ENCODE data around the gene WDR1.

WDR1 gene

DNA sequence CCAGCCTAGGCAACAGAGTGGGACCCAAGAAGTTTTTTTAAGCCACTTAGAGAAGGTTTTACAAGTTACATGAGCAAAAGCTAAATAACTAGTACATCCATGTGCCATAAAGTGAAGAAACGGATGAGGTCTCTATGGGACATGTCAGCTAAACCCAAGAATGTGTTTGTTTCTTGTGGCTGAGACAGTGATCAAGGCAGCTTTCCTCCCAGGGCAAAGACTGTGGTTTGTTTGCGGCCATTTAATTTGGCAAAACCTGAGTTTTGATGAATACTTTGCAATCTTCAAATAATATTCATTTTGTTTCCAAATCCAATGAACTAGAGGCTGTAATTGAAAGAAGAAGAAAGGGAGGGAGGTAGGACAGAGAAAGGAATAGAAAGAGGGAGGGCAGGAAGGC is 50.4 kb downstream of the WDR1 start:
- no peak for DNase-seq

DNA sequence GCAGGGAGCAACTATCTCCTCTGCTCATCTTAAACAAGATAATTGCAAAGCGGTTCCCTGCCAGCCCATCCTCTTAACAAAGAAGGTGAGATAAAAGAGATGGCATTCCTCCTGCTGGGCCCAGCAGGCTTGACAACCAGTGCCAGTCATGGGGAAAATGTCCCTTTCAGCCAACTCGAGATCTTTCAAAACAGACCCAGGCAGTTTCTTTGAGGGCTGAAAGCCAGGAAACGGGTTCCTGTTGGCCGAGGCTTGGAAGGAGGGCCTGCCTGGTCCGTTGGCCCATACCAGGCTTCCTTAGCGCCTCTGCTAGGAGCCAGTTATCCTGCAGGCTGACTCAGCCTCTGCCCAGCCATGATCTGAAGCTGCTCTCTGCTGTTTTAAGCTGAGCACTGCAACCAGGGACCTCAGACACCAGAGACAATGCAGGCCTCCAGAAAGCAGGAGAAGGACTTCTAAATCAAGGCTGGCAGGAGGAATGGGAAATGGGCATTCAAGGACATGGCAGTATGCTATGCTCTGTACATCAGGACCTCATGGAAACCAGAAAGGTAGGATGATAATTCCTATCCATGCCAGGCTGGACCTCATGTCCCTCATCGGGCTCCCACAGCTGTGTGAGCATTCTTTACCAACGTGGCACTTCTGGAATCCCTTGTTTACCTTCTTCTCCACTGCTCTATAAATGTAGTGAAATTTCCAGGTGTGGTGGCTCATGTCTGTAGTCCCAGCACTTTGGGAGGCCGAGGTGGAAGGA is 52.9 kb downstream of the WDR1 start:
- no peak for DNase-seq

DNA sequence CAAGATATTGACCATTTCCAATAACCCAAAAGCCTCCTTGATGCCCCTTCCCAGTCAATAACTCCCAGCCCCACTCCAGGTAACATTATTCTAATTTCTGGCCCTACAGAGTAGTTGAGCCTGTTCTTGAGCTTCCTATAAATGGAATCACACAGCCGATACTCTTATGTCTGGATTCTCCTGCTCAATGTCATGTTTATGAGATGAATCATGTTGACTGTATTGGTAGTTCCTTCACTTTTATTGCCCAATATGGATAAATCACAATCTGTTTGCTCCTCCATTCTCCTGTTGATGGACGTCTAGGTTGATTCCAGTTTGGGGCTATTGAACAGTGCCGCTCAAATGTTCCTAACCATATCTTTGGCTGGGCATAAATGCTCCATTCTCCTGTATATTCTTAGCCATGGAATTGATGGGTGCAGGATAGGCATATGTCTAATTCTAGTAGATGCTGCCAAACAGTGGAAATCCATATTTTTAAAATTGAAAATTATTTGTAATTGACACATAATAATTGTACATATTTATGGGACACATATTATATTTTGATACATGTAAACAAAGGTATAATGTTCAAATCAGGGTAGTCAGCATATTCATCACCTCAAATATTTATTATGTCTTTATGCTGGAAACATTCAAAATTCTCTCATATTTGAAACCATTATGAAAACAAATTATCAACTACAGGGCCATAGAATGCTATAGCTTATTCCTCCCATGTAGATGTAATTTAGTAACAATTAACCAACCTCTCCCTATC is 54.8 kb downstream of the WDR1 start:
- no peak for DNase-seq

DNA sequence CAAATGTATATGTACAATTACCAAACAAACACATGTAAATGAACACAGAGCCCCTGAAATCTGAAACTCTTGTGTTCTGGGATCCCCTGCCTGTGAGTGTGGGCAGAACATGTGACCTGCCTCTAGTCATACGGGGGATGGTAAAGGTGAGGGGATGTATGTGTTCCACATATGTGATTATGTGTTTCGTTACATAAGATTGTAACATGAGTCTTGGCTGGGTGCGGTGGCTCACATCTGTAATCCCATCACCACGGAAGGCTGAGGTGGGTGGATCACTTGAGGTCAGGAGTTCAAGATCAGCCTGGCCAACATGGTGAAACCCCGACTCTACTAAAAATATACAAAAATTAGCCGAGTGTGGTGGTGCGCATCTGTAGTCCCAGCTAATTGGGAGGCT is 58.2 kb downstream of the WDR1 start:
- no peak for DNase-seq

DNA sequence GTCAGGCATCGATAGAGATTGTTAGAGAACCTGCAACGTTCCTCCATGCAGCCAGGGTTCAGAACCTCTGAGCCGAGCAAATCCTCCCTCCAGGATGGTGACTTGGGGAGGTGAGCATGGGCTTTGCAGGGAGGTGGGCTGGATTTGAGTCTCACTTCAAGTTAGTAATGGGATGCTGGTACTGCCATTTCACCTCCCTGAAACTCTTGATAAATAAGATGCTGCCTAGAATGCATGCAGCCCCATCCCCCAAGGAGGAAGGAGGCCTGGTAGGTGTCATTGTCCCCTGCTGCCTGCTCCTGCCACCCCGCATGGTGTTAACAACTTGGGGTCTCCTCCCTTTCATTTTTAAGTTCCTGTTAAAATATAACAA is 59.6 kb downstream of the WDR1 start:
- DNase-seq: no peak

DNA sequence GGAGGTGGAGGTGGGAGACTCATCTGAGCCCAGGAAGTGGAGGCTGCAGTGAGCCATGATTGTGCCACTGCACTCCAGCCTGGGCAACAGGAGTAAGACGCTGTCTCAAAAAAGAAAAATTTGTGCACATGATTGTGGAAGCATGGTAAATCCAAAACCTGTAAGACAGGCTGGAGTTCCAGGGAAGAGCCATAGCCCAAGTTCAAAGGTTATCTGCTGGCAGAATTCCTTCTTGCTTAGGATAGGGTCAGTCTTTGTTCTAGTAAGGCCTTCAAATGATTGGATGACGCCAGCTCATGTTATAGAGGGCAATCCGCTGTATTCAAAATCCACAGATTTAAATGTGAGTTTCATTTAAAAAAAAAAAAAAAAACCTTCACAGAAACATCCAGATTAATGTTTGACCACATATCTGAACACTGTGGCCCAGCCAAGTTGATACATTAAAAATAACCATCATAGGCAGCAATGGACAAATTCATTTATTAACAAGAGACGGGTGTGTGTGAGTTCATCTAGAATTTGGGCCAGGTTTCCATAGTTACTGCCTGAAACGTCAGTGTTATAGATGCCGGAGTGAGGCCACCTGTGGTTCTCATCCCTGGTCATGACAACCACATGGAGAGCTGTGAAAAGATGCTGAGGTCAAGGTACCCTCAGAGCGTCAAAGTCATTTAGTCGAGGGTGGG is 60.1 kb downstream of the WDR1 start:
- no peak for DNase-seq

DNA sequence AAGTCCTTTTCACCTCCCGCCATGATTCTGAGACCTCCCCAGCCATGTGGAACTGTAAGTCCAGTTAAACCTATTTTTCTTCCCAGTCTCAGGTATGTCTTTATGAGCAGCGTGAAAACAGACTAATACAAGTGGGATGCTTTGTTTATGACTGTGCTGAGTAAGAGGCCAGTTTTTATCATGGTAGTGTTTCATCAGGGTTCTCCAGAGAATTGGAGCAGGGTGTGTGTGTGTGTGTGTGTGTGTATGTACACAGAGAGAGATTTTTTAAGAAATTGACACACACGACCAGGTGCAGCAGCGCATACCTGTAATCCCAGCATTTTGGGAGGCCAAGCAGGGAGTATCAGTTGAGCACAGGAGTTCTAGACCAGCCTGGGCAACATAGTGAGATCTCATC is 60.7 kb downstream of the WDR1 start:
- DNase-seq: no peak

DNA sequence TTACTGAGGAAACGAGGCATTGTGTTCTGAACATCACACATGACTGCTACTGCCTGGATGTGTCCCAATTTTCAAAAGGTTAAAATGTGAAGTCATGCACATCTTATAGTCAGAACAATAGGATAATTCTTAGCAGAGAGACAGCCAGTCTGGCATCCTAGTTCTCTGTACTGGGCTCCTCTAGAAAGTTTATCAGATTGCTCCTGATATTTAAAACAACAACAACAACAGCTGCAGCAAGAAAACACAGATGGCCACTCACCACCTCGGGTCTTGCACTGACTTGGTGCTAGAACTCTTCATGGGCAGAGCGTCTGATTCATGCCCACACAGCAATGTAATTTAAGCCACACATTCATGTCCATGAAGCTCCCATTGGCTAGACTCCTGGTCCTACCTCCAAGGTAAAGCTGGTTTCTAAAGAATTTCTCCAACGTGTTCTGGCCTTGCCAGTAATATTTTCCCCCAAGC is 62.0 kb downstream of the WDR1 start:
- DNase-seq: no peak

DNA sequence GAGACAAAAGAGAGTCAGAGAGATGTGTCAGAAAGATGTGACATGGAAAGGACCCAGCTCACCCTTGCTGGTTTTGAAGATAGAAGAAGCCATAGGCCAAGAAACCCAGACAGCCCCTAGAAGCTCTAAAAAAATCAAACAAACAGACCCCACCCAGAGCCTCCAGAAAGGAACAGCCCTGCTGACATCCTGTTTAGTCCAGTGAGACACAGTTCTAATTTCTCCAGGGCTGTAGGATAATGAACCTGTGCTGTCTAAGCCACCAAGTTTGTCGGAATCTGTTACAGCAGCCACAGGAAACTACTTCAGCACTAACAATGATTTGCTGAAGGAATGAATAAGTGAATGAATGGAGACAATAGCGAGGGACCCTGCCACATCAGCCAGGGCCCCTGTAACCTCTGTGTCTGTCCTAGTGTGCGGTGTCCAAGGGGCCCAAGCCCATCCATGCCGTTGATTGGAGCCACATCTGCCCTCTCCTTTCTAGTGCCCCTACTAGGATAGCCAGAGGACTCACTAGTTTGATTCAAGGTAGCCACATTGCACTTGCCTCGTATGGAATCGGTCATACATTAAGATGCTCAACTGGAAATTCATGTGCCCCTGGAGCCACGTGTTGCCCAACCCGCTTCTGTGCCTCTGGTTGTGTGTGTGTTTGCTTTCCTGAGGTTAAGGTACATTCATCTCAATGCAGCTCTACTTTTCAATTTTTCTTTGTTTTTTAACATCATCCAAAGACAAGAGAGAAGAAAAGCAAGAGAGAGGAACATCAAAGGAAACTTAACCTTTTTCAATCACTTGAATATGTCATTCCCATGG is 62.8 kb downstream of the WDR1 start:
- no peak for DNase-seq

DNA sequence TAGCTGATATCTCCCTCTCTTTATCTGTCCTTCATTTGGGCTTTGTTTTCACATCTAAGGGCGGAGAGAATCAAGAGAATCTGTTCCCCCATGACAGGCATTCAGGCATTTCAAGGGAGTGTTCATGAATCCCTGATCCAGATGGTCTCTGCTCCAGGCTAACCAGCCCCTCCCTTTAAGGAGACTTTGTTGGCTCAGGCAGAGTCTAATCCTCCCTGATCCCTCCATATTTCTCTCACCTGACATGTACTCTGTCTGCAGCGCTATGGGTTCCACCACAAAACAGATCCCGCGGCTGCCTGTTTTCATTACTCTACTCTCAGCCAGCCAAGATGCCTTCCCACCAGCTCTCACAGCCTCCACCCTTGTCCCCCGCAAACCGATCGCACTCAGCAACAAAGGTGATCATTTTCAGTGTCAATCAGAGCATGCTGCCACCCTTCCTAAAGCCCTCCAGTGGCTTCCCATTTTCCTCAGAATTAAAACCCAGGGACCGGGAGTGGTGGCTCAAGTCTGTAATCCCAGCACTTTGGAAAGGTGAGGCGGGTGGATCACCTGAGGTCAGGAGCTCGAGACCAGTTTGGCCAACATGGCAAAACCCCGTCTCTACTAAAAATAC is 65.0 kb downstream of the WDR1 start:
- DNase-seq: no peak

DNA sequence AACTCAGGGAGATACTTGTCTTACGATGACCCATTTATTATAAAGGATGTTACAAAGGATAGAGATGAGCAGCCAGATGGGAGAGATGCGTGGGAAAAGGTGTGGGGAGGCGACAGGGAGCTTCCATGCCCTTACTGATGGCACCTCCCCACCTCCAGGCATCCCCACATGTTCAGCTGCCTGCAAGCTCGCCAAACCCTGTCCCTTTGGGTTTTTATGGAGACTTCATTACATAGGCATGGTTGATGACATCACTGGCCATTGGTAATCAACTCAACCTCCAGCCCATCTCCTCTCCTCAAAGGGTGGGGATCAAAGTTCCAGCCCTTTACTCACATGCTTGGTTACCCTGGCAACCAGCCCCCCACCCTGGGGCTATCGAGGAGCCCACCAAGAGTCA is 65.9 kb downstream of the WDR1 start:
- no peak for DNase-seq

DNA sequence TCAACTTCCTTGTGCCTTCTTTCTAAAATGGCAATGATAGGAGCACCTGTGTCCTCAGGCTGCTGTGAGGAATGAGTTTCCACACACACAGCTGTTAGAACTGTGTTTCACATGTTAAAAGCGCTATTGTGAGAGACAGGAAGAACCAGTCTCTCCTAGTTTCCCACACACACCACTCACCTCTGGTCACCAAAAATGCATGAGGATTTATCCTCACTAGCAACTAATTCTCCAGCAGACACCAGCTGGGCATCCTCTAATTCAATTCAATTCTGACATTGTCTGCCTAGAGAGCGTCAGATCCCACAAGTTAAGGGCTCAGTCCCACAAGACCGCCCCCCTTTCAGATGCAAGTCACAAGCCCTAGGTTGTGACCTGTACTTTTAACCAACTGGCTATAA is 66.3 kb downstream of the WDR1 start:
- no peak for DNase-seq

DNA sequence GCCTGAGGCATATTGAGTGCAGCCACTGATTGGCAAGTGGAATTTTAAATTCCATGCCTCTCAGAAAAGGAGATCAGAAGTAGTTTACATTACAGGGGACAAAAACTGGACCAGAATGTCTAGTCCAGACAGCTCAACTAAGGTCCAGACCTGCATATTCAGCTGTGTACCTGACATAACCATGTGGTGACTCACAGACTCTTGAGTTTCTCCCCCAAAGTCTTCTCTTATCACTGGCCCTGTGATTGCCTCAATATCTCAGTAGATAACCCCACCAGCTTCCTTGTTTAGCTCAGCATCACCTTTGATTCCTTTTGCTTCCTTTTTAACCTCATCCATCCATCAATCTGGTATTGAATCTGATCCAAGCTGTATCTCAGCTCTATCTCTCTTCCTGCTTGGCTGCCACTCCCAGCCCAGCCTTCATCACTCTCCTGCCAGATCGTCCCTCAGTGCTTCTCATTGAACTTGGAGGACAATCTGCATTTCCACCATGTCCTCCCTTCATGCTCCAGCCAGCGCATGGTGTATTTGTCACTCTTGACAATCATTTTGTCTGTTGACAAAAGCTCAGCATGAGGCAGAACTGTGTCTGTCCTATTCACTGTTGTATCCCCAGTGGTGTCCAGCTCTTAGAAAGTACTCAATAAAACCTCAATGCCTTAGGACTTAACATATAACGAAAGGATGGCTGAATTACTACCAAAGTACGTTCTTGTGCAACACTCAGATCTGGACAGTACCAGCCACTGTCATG is 67.5 kb downstream of the WDR1 start:
- DNase-seq: no peak

DNA sequence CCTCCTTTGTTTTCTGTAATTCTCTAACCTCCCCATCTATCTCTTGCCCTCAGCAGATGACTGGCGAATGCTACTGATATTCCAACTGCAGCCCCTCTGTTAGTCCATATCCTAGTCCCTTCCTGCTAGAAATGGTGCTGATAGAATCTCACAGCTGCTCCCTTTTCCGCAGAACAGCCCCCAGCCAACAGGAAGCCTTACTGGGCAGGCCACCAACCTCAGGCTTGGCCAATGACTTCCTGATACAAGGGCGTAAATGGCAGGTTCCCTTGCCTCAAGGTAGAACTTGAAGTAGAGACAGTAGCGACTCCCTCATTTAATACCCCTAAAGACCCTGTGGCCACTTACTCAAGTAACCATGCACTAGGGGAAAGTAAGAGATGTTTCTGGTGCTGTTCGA is 68.6 kb downstream of the WDR1 start:
- DNase-seq: no peak

DNA sequence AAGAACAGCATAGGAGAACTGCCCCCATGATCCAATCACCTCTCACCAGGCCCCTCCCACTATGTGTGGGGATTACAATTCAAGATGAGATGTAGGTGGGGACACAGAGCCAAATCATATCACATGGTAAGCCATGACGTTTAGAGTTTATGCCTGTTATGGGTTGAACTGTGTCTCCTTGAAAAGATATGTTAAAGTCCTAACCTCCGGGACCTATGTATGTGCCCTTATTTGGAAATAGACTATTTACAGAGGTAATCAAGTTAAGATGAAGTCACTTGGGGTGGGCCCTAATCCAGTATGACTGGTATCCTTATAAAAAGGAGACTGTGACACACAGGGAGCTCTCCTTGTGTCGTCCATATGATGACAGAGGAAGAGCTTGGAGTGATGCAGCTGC is 70.1 kb downstream of the WDR1 start:
- no peak for DNase-seq

DNA sequence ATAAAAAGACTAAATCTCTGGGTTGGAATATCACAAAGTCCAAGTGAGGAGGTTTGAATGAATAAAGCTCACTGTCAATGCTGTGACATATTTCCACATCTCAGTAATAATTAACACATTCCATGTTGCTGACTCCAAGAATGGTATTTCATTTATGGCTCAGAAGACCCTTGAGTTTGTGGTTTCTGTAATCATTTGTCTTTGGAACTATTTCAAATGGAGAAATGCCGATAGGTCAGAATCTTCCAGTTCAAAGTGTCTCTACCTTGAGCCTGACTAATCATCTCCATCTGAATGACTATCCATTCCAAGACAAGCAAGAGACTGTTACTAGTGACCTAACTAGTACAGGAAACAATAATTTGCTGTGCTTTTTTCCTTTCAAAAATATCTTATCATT is 71.1 kb downstream of the WDR1 start:
- DNase-seq: no peak

DNA sequence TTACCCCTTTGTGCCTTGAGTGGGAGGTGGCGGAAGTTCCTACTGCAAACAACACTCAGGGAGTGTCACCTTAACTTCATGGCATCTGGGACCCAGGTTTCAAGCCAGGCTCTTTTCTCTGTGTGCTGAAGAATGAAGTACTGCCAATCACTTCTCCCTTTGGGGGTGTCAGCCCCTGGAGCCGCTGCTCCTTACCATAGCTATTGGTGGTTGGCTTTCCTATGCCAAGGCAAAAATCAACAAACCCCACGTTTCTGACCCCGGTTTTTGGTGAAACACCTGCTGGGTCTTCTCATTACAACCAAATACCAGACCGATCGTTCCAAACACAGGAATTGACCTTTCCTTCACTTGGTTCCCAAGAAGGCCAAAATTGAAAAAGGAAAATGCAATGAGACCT is 75.6 kb downstream of the WDR1 start:
- no peak for DNase-seq

DNA sequence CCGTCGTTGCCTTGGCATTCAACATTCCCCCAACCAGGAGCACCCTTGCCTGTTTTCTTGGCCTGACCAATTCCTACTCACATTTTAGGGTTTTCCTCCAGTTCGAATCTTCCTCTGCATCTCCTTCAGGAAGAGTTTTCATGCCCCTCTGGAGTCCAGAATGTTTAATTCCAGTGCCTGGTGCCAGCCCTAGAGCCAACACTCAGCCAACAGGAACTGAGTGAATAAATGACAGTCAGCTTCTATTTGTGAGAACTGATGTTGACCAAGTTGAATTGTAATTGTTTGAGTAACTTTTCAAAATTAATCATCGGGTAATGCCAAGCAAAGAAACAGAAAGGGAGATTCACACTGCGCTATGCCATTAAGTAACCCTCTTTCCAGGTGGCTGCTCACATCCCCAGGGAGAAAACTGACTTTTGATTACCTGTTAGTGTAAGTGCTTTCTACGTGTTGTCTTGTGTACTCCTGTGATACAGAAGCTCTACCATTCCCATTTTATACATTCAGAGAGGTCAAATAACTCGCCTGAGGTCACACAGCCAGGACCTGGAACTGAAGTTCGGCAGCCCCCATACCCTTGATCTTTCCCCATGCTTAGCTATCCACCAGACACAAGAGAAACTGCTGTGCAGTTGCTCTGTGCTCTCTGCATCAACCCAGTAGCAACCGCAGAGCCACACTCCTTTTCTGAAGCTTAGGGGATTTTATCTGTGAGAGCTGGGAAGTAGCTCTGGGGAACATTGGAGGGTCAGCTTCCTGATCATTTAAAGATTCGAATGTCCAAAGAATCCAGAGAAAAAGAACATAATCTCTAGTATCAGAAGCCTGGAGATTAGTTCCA is 76.3 kb downstream of the WDR1 start:
- DNase-seq: no peak

DNA sequence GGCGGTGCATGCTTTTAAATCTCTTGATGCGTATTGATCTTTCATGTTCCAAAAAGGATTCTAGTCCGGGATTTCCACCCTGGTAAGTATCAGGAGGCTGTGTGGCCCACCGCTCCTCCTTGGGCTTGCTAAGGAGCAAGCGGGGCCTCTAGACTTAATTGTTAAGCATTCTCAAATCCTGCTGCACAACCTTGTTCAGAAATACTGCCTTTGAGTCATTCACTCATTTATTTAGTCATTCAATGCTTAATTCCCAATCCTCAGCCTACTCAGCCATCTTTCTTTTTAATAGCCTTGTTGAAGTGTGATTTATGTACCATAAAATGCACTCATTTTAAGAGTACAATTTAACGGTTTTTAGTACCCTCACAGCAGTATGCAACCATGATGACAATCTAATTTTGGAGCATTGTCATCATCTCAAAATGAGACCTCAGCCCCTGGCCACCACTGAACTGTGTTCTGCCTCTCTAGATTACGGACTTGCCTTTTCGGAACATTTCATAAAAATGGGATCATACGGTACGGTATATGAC is 79.7 kb downstream of the WDR1 start:
- no peak for DNase-seq

DNA sequence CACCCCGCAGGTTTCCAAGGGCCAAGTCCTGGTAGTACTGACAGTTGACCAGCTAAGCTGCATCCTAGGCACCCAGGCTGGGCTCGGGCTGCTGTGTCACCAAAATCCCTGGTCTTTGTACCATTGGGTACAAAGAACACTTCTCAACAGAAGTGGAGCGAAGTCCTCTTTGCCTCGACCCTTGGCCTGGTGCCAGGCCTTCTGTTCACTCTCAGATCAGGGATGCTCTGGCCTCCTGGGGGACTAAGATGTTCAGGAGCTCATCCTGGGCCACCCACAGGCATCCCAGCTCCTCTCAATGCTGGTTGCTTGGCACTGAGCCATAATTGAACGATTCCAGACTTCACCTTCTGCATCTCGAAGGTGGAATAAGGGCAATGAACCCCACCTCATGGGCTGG is 81.5 kb downstream of the WDR1 start:
- DNase-seq: no peak
